ENCODE results near the gene PALMD. TPM values are rescaled to one million over a fixed set of nuclear protein-coding genes. Genes with fewer than 3 reads are reported as not detected.

The PALMD gene
- total RNA-seq, 1 donor, result 2.5 TPM

- Histone ChIP-seq H3K9me3 (ENCODE audit: low read depth, low read length) (no peaks in the 10 kb centered on the region), H3K27ac (ENCODE audit: low read depth, low read length) (no peak overlapping the region), H3K4me1 (ENCODE audit: insufficient read depth, low read length) (no peaks in the 10 kb centered on the region), H2AFZ (ENCODE audit: low read length) (no peak overlapping the region), H3K79me2 (ENCODE audit: insufficient read depth, low read length) (no peaks in the 10 kb centered on the region), H3K27me3 (ENCODE audit: insufficient read depth, low read length) (no peaks in the 10 kb centered on the region), H3K4me2 (ENCODE audit: insufficient read depth, low read length) (no peak overlapping the region), H3K4me3 (ENCODE audit: insufficient read depth, low read length) (no peak overlapping the region), H3K36me3 (ENCODE audit: insufficient read depth, low read length) (no peaks in the 10 kb centered on the region), H4K20me1 (ENCODE audit: insufficient read depth, low read length) (no peaks in the 10 kb centered on the region)
- no peak for TF ChIP-seq CTCF (IDR thresholded peaks at IDR 0.05; ENCODE audit: extremely low read depth, low read depth, low read length)
- no peak for DNase-seq (ENCODE audit: insufficient read length, low spot score, missing footprints)
These were observed 80.9 kb downstream of the PALMD start for GRCh38 chr1:99726818-99727217.

GRCh38 chr1:99727575-99728185, 81.8 kb downstream of the PALMD start:
- Histone ChIP-seq H3K36me3 (ENCODE audit: insufficient read depth, low read length) (no peaks in the 10 kb centered on the region), H3K4me2 (ENCODE audit: insufficient read depth, low read length) (no peak overlapping the region), H3K4me3 (ENCODE audit: insufficient read depth, low read length) (no peak overlapping the region), H4K20me1 (ENCODE audit: insufficient read depth, low read length) (no peaks in the 10 kb centered on the region), H2AFZ (ENCODE audit: low read length) (no peak overlapping the region), H3K4me1 (ENCODE audit: insufficient read depth, low read length) (no peaks in the 10 kb centered on the region), H3K27me3 (ENCODE audit: insufficient read depth, low read length) (no peaks in the 10 kb centered on the region), H3K27ac (ENCODE audit: low read depth, low read length) (no peak overlapping the region), H3K79me2 (ENCODE audit: insufficient read depth, low read length) (no peaks in the 10 kb centered on the region), H3K9me3 (ENCODE audit: low read depth, low read length) (no peaks in the 10 kb centered on the region)
- DNase-seq (ENCODE audit: insufficient read length, low spot score, missing footprints), result no peak
- TF ChIP-seq CTCF (IDR thresholded peaks at IDR 0.05; ENCODE audit: extremely low read depth, low read depth, low read length), result no peak

- Histone ChIP-seq H3K27me3 (ENCODE audit: insufficient read depth, low read length) (no peaks in the 10 kb centered on the region), H3K4me2 (ENCODE audit: insufficient read depth, low read length) (no peak overlapping the region), H3K27ac (ENCODE audit: low read depth, low read length) (no peak overlapping the region), H3K79me2 (ENCODE audit: insufficient read depth, low read length) (no peaks in the 10 kb centered on the region), H3K4me1 (ENCODE audit: insufficient read depth, low read length) (no peaks in the 10 kb centered on the region), H2AFZ (ENCODE audit: low read length) (no peak overlapping the region), H3K4me3 (ENCODE audit: insufficient read depth, low read length) (no peak overlapping the region), H3K9me3 (ENCODE audit: low read depth, low read length) (no peaks in the 10 kb centered on the region), H3K36me3 (ENCODE audit: insufficient read depth, low read length) (no peaks in the 10 kb centered on the region), H4K20me1 (ENCODE audit: insufficient read depth, low read length) (no peaks in the 10 kb centered on the region)
- peak; percentile 63 for TF ChIP-seq CTCF (IDR thresholded peaks at IDR 0.05; ENCODE audit: extremely low read depth, low read depth, low read length)
- DNase-seq (ENCODE audit: insufficient read length, low spot score, missing footprints), result peak; percentile 31
These were observed 82.8 kb downstream of the PALMD start for GRCh38 chr1:99728494-99729235.

- Histone ChIP-seq H3K9me3 (ENCODE audit: low read depth, low read length) (no peaks in the 10 kb centered on the region), H3K79me2 (ENCODE audit: insufficient read depth, low read length) (no peaks in the 10 kb centered on the region), H4K20me1 (ENCODE audit: insufficient read depth, low read length) (no peaks in the 10 kb centered on the region), H3K27ac (ENCODE audit: low read depth, low read length) (no peak overlapping the region), H3K4me3 (ENCODE audit: insufficient read depth, low read length) (no peak overlapping the region), H3K4me1 (ENCODE audit: insufficient read depth, low read length) (no peaks in the 10 kb centered on the region), H2AFZ (ENCODE audit: low read length) (no peak overlapping the region), H3K36me3 (ENCODE audit: insufficient read depth, low read length) (no peaks in the 10 kb centered on the region), H3K27me3 (ENCODE audit: insufficient read depth, low read length) (no peaks in the 10 kb centered on the region), H3K4me2 (ENCODE audit: insufficient read depth, low read length) (no peak overlapping the region)
- peak; percentile 39 for DNase-seq (ENCODE audit: insufficient read length, low spot score, missing footprints)
- TF ChIP-seq CTCF (IDR thresholded peaks at IDR 0.05; ENCODE audit: extremely low read depth, low read depth, low read length), result no peak
These were observed 85.5 kb downstream of the PALMD start for GRCh38 chr1:99731384-99731783.

Measured in osteoblast (primary cell).